RKO (cell line): ENCODE data around the gene SEC14L5.
A peak's percentile ranks its signal among the peaks of the same experiment; 100 is the strongest.

Source experiments
- DNase-seq: peaks from one replicate; pipeline ENCODE4 v3.0.0-alpha.2; 2016; ENCODE audit warnings: low spot score

SEC14L5 gene

GRCh38 chr16:4984174-4984990 is 26.3 kb downstream of the SEC14L5 start:
- DNase-seq = peak; percentile 22

GRCh38 chr16:4987250-4987579 is 29.1 kb downstream of the SEC14L5 start:
- no peak for DNase-seq

GRCh38 chr16:4987580-4988374 is 29.6 kb downstream of the SEC14L5 start:
- no peak for DNase-seq

GRCh38 chr16:4988647-4989046 is 30.5 kb downstream of the SEC14L5 start:
- no peak for DNase-seq

GRCh38 chr16:4989391-4990006 is 31.4 kb downstream of the SEC14L5 start:
- DNase-seq = no peak

- no peak for DNase-seq
These were observed 32.3 kb downstream of the SEC14L5 start for GRCh38 chr16:4990415-4990814.

GRCh38 chr16:4991754-4992153 is 33.6 kb downstream of the SEC14L5 start:
- DNase-seq = no peak

GRCh38 chr16:4994719-4995434 is 36.7 kb downstream of the SEC14L5 start:
- no peak for DNase-seq

GRCh38 chr16:5000573-5001001 is 42.5 kb downstream of the SEC14L5 start:
- DNase-seq = no peak

- no peak for DNase-seq
These were observed 43.4 kb downstream of the SEC14L5 start for GRCh38 chr16:5001571-5001970.

GRCh38 chr16:5001986-5002385 is 43.9 kb downstream of the SEC14L5 start:
- DNase-seq = no peak

GRCh38 chr16:5002699-5003143 is 44.6 kb downstream of the SEC14L5 start:
- no peak for DNase-seq

- no peak for DNase-seq
These were observed 45.1 kb downstream of the SEC14L5 start for GRCh38 chr16:5003211-5003610.

GRCh38 chr16:5003828-5004227 is 45.7 kb downstream of the SEC14L5 start:
- no peak for DNase-seq

- no peak for DNase-seq
These were observed 46.2 kb downstream of the SEC14L5 start for GRCh38 chr16:5004311-5004710.

GRCh38 chr16:5005916-5006315 is 47.8 kb downstream of the SEC14L5 start:
- no peak for DNase-seq

GRCh38 chr16:5006348-5007193 is 48.4 kb downstream of the SEC14L5 start:
- no peak for DNase-seq

- DNase-seq = no peak
These were observed 49.1 kb downstream of the SEC14L5 start for GRCh38 chr16:5007256-5007655.

GRCh38 chr16:5008311-5008731 is 50.2 kb downstream of the SEC14L5 start:
- DNase-seq = no peak

- DNase-seq = no peak
These were observed 52.6 kb downstream of the SEC14L5 start for GRCh38 chr16:5010576-5011329.
